Measurements from ENCODE around the gene HRAS. TPM values are rescaled to one million over a fixed set of nuclear protein-coding genes. Genes with fewer than 3 reads are reported as not detected.

The HRAS gene
- total and polyA plus RNA-seq, 8 donors: 10.4 to 130 (median 21.7) TPM

DNA sequence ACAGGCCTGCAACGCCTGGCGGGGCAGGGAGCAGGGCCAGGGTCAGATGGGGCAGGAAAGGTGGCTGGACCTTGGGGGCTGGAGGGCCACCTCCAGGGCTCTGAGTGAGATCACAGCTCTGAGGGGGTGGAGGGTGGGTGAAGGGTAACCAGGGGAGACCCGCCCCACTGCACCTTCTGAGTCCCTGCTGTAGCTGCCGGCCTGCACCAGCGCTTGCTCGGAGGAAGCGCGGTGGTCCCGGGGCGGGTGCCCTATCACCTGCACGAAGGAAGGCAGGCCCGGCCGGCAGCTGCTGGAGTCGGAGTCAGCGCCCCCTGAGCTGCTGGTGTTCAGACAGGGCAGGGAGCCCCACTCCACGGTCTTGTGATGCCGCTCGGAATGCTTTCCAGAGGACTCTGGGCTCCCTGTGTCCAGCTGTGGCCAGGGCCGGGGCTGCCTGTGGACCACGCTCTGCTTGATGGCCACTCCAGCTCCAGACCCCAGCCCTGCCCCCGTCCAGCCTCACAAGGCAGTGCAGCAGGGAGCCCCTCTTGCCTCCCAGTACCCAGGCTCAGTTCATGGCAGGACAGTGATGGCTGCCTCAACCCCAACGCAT is 21.4 kb upstream of the HRAS start:
- WGBS, 2 donors: 92 to 94% methylated on average over 22 of the region's 22 CpGs
- Histone ChIP-seq H3K9me3 (no peaks in the 10 kb centered on the region), H3K27ac (no peak overlapping the region), H3K4me1 (peaks cover 0 to 11% (median 7%) of the 10 kb centered on the region in 3 donors), H3K4me3 (no peak overlapping the region), H3K36me3 (no peaks in the 10 kb centered on the region), H3K27me3 (no peaks in the 10 kb centered on the region)
- peak in 2 of 6 donors; percentile 53 to 78 for DNase-seq
- TF ChIP-seq, protein P1, sequence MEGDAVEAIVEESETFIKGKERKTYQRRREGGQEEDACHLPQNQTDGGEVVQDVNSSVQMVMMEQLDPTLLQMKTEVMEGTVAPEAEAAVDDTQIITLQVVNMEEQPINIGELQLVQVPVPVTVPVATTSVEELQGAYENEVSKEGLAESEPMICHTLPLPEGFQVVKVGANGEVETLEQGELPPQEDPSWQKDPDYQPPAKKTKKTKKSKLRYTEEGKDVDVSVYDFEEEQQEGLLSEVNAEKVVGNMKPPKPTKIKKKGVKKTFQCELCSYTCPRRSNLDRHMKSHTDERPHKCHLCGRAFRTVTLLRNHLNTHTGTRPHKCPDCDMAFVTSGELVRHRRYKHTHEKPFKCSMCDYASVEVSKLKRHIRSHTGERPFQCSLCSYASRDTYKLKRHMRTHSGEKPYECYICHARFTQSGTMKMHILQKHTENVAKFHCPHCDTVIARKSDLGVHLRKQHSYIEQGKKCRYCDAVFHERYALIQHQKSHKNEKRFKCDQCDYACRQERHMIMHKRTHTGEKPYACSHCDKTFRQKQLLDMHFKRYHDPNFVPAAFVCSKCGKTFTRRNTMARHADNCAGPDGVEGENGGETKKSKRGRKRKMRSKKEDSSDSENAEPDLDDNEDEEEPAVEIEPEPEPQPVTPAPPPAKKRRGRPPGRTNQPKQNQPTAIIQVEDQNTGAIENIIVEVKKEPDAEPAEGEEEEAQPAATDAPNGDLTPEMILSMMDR (IDR thresholded peaks at IDR 0.05): no peak
- FAIRE-seq: no peak
- intact Hi-C loops (cut with DNase I): loop anchor here in 2 of 3 donors (5.0 to 10.0 kb wide), 2 partner anchors 166 to 168 kb away; no protein-coding TSS in a partner anchor
- ATAC-seq: no peak

DNA sequence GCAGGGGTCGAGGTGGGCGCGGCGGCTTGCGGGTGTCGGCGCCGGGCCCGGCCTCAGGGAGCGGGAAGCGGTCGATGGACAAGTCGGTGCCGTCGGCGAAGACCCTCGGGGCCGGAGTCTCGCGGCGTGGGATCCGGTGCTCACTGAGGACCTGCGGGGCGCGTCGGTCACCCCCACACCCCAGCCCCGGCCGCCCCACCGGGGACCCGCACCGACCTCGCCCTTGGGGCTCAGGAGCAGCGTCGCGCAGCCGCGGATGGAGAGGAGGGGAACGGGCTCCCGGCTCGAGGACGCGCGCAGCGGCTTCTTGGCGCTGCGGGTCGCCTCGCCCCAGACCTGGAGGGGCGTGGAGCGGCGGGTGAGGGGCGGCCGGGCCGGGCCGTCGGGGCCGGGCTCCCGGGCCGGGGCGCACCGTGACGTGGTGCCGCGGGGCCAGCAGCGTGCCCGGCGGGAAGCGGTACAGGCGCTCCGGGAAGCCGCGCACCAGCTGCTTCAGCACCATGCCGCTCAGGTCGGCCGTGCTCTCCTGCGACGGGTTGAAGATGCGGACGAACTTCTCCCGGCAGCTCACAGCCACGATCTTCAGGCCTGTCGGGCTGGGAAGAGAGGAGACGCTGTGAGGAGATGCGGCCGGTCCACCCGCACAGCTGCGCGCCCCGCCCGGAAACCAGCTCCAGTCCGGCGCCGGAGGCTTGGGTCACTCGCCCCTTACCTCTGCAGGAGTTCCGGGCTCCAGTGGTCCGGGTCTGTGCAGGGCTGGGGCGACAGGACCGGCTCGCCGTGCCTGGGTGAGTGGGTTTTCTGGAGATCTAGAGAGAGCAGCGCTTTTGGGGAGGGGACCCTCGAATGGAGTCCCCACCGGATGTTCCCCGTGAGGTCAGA is 20.6 kb upstream of the HRAS start:
- FAIRE-seq (no peak), ATAC-seq (no peak), DNase-seq (peak in 2 of 6 donors; percentile 63 to 84)
- TF ChIP-seq, protein P1 (IDR thresholded peaks at IDR 0.05): no peak
- H3K4me1 ChIP-seq: peaks cover 0 to 8% (median 7%) of the 10 kb centered on the region in 3 donors
- no peaks in the 10 kb centered on the region for H3K36me3 ChIP-seq
- intact Hi-C loops (cut with DNase I): loop anchor here in 2 of 3 donors (5.0 to 10.0 kb wide), 2 partner anchors 166 to 169 kb away; no protein-coding TSS in a partner anchor
- H3K9me3 ChIP-seq: no peaks in the 10 kb centered on the region
- no peaks in the 10 kb centered on the region for H3K27me3 ChIP-seq
- 44 to 45% methylated on average over 96 to 104 of the region's 104 CpGs for WGBS, 2 donors
- H3K4me3 ChIP-seq: peak overlapping the region in 2 of 4 donors; percentile 48 to 54
- peak overlapping the region in 1 of 4 donors; percentile 46 for H3K27ac ChIP-seq

DNA sequence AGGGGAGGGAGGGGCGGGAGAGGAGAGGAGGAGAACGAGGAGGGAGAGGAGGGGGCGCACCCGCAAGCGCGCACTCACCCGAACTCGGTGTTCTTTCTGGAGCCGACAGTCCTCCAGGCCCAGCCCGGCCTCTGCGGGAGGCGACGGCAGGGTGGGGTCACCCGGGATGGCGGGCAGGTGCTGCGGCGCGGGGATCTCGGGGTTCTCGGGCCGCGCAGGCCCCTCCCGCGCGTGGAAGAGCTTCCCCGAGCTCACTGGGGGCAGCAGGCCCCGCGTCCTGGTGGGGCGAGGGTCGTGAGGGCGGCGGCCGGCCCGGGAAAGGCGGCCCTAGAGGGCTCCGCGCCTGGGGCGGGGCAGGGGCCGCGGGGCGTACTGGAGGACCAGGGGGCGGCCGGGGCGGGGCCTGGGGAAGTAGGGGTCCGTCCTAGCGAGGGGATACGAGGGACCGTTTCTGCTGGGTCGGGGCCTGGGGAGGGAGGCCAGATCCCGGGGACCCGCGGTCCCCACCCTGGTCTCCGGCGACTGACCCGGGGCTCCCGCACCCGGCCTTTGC is 19.9 kb upstream of the HRAS start:
- Histone ChIP-seq H3K27ac (peak overlapping the region in 3 of 4 donors; percentile 44 to 48 (median 46)), H3K4me1 (peaks cover 0 to 8% (median 7%) of the 10 kb centered on the region in 3 donors), H3K4me3 (peak overlapping the region; percentile 12 to 57 (median 51)), H3K36me3 (no peaks in the 10 kb centered on the region), H3K27me3 (no peaks in the 10 kb centered on the region), H3K9me3 (no peaks in the 10 kb centered on the region)
- TF ChIP-seq, protein P1 (IDR thresholded peaks at IDR 0.05): no peak
- FAIRE-seq: no peak
- DNase-seq: peak in 1 of 6 donors; percentile 84
- intact Hi-C loops (cut with DNase I): loop anchor here in 2 of 3 donors (5.0 to 10.0 kb wide), 2 partner anchors 167 to 169 kb away; no protein-coding TSS in a partner anchor
- 5 to 6% methylated on average over 51 to 56 of the region's 57 CpGs for WGBS, 2 donors
- ATAC-seq: peak; percentile 5 to 38 (median 25)

DNA sequence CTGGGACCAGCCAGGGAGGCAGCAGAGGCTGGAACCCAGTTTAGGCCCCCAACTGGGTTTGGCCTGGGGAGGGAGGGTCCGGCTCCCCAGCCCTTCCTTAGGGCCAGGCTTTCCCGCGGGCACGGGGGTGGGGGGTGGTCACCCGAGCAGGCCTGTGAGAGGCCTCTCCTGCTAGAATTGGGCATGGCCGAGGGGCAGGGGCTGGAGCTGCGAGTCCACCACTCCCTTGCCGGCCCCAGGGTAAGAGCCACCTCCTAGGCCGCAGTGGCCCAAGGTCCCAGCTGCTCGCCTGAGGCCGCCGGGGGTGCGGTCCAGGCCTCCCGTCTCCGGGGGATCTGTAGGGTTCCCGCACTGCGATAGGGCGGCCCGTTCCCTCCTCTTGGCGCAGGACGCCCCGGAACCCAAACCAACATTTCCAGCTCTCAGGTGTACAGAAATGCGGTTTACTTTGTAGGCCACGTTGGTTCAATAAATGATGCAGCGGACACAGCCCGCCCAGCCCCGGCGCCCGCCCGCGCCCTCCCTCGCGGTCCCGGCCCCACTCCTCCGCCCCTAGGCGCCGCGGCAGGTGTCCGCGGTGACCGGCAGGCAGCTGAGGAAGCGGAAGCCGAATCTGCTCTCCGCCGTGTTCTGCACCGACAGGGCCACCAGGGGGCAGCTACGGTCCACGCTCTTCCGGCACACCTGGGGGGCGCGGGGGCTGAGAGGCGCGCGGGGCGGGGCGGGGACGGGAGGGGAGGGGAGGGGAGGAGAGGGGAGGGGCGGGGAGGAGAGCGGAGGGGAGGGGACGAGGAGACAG is 19.3 kb upstream of the HRAS start:
- ATAC-seq: peak; percentile 78 to 89 (median 84)
- no peak for FAIRE-seq
- TF ChIP-seq, protein P1 (IDR thresholded peaks at IDR 0.05): peak; percentile 31 to 58 (median 44)
- intact Hi-C loops (cut with DNase I): loop anchor here in 2 of 3 donors (5.0 to 10.0 kb wide), 2 partner anchors 168 to 170 kb away; no protein-coding TSS in a partner anchor
- Histone ChIP-seq H3K4me1 (peaks cover 0 to 8% (median 7%) of the 10 kb centered on the region in 3 donors), H3K36me3 (no peaks in the 10 kb centered on the region), H3K4me3 (peak overlapping the region; percentile 23 to 57 (median 51)), H3K27me3 (no peaks in the 10 kb centered on the region), H3K9me3 (no peaks in the 10 kb centered on the region), H3K27ac (peak overlapping the region in 2 of 4 donors; percentile 35 to 41)
- DNase-seq: peak; percentile 68 to 90 (median 85)
- WGBS, 2 donors: 2 to 5% methylated on average over 32 to 56 of the region's 60 CpGs

All from pancreas (tissue), 10 donors.